ENCODE data around the gene OR6B1.
A peak's percentile ranks its signal among the peaks of the same experiment; 100 is the strongest.
"Not testable (repeated sequence)": the region's sequence is repeated elsewhere in the genome, so short reads cannot be mapped to it uniquely, and the experiment has no call there.

Gene OR6B1

DNA sequence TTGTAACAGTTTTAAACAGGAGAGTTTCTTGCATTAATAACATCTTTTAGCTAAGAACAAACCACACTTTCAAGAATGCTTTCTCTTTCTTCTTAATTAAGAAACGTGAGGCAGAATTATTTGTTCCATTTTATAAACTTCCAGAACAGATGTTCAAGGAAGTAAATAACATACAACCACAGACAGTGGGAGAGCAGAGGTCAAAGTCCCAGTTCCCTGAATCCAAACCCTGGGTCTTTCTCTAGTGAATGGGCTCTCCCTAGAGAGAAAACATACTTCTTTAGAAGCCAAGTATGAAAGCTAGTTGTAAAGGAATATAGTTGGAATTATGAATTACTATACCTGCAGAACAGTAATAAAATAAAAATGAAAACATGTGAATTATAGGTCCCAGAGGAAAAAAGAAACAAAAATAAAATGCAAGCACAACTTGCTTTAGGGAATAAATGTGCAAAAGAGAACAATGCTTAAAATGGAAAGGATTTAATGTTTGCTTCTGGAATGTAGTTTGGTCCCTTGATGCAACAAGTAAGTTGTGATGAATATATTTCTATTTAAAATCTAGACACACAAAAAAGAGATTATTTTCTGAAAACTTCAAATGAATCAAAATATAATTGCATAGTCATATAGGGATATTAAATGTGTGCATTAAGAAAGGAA is 6.0 kb downstream of the OR6B1 start:
- DNase-seq (ENCODE audit: low read depth in 2 of 2): no peak

DNA sequence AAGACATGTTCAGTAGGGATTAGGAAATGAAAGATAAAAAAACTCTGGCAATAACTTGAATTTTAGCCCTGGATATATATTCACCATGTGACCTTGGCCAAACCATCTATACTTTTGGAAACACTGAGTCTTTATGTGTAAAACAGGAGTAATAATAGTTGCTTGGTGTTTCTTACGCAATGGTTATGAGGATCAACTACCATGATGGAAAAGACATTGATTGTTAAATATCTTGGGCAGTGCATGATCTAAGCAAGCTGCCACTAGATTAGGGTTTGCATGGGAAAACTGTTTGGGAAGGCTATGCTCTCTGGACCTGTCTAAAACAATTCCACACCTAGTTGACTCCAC is 6.5 kb downstream of the OR6B1 start:
- no peak for DNase-seq (ENCODE audit: low read depth in 2 of 2)

DNA sequence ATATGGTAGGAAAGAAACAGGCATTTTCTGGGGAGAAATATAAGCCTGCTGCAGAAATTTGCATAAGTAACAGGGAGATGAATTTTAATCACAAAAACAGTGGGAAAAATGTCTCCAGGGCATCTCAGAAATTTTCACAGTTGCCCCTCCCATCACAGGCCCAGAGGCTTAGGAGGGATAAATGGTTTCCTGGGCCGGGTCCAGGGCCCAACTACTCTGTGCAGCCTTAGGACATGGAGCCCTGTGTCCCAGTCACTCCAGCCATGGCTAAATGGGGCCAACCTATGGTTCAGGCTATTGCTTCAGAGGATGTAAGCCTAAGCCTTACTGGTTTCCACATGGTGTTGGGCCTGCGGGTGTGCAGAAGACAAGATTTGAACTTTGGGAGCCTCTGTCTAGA is 9.2 kb downstream of the OR6B1 start:
- no peak for DNase-seq (ENCODE audit: low read depth in 2 of 2)

DNA sequence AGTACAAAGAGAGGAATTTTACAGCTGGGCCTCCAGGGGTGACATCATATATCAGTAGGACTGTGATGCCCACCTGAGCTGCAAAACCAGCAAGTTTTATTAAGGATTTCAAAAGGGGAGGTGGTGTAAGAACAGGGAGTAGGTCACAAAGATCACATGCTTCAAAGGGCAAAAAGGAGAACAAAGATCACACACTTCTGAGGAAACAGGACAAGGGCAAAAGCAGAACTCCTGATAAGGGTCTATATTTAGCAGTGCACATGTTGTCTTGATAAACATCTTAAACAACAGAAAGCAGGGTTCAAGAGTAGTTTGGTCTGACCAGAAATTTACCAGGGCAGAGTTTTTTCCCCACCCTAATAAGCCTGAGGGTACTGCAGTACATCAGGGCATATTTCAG is 9.9 kb downstream of the OR6B1 start:
- DNase-seq (ENCODE audit: low read depth in 2 of 2): not testable (repeated sequence)

DNA sequence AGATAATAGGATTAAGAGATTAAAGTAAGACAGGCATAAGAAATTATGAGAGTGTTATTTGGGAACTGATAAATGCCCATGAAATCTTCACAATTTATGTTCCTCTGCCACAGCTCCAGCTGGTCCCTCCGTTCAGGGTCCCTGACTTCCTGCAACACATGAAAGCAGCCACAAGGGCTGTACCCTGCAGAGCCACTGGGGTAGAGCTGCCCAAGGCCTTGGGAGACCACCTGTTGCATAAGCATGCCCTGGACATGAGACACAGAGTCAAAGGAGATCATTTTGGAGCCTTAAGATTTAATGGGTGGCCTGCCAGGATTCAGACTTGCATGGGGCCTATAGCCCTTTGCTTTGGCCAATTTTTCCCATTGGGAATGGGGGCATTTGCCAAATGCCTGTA is 10.7 kb downstream of the OR6B1 start:
- DNase-seq (ENCODE audit: low read depth in 2 of 2): not testable (repeated sequence)

DNA sequence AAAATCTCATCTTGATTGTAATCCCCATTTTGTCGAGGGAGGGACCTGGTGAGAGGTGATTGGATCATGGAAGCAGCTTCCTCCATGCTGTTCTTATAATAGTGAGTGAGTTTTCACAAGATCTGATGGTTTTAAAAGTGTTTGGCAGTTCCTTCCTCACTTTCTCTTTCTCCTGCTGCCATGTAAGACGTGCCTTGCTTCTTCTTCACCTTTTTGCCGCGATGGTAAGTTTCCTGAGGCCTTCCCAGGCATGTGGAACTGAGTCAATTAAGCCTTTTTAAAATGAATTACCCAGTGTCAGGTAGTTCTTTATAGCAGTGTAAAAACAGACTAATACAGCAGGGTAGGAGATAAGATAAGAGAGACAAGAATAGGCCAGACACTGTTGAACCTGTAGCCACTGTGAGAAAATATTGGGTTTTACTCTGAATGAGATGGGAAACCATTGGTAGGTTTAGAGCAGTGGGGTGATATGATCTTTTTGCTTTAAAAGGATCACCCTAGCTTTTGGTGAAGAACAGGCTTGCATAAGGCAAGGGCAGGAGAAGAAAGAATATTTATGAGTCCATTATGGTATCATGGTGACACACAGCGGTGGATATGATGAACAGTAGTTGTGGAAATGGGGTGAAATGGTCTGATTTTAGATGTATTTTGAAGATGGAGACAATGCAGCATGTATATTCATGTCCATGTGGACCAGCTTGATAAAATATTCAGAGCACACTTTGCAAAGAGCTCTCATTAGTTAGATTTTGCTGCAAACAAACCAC is 11.5 kb downstream of the OR6B1 start:
- DNase-seq (ENCODE audit: low read depth in 2 of 2): no peak

DNA sequence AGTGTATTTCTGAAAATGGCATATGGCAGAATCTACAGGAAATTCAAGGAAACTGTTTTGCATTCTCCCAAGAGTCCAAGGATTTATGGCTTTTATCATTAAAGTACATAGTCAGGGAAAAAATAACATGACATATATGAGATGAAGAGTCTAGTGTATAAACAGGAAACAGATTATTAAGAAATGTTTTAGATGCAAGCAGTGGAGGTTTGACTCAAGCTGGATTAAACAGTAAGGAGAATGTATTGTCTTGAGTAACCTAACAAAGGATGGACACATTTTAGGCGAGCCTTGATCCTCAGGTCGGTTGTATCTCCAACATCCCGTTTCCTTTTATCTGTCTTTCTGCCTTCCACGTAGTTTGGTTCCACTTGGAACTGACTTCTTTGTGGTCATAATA is 17.9 kb downstream of the OR6B1 start:
- no peak for DNase-seq (ENCODE audit: low read depth in 2 of 2)

DNA sequence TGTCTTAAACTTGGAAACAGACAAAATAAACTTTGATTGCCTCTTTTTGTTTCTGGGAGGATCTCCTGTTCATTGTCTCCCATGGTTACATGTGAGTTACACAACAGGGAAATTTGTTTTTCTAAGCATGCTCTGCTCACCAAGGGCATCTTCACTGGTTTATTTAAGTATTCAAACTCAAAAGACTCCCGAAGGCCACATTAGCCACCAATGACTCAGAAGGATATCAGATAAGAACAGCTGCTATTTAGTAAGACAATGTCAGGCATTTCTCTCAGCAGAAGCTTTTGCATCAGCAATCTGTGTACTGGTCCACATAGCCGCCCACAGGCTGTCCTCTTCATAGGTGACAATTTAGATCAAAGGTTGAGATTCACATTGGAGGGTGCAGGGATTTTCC is 19.3 kb downstream of the OR6B1 start:
- DNase-seq (ENCODE audit: low read depth in 2 of 2): peak; percentile 8 to 11

DNA sequence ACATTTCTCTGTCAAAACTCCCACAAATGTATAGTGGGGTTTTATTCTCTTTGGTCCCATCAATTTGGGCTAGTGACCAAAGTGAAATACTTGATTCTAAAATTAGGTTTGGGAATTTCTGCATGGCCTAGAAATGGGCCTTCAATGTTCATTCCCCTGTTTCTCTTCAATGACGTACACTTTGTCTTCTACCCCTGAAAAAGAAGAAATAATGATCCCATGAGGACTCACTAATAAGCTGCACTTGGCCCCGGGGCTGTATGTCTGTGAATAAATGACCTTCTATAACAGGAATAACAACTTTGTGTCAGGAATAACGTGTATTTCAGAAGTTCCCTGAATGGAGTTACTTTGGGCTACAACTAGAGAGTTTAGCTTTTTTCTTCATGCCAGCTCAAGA is 20.2 kb downstream of the OR6B1 start:
- no peak for DNase-seq (ENCODE audit: low read depth in 2 of 2)

DNA sequence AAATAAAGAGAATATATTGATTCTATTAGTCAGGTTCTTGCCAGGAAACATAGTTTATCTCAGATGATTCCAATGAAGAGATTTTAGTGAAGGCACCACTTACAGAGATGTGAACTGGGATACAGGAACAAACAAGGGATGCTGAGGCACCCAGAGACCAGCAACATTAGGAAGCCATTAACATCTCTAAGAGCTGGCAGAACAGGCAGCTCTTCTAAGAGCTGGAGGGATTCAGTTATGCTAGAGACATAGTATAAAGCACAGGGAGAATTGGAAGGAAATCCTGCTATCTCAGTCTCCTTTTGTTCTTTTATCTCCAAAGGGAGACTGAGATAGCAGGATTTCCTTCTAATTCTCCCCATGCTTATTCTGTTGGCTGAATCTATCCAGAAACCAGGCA is 22.0 kb downstream of the OR6B1 start:
- no peak for DNase-seq (ENCODE audit: low read depth in 2 of 2)

DNA sequence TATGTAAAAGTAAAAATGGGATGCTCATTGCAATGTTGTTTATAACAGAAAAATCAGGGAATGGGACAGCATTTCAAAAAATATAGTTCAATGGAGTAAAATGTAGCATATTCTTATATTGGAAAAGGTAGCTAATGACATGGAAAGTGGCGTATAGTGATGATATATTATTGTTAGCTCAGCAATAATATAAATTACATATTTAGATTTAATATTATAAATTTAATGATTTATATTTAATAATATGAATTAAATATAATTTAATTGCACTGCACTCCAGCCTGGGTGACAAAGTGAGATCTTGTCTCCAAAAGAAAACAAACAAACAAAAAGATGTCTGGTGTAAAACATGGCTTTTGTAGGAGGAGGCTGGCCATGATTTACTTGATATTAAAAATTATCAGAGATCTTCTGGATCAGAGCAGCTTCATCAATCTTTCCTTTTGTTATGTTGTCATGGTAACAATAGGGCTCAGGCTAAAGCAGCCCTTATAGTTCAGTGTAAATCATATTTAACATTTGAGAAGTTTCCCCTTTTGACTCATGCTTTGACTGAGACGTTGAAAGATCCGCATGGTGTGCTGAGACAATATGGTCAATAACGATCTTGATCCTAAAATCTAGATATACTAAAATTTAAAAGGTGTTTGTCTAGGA is 23.2 kb downstream of the OR6B1 start:
- DNase-seq (ENCODE audit: low read depth in 2 of 2): no peak

DNA sequence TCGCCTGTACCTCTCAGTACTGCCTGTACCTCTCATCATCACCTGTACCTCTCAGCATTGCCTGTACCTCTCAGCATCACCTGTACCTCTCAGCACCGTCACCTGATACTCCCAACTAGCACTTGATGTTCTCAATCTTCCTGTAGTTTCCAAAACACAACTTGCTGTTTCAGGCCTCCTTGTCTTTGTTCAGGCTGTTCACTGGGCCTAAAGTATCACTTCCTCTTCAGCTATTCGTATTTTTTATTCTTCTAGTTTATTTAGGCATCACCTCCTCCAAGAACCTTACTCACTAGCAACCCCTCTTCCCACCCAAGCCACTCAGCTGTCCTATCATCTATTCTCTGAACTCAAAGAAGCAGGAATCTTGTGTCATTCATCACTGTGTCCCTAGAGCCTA is 24.1 kb downstream of the OR6B1 start:
- DNase-seq (ENCODE audit: low read depth in 2 of 2): no peak

DNA sequence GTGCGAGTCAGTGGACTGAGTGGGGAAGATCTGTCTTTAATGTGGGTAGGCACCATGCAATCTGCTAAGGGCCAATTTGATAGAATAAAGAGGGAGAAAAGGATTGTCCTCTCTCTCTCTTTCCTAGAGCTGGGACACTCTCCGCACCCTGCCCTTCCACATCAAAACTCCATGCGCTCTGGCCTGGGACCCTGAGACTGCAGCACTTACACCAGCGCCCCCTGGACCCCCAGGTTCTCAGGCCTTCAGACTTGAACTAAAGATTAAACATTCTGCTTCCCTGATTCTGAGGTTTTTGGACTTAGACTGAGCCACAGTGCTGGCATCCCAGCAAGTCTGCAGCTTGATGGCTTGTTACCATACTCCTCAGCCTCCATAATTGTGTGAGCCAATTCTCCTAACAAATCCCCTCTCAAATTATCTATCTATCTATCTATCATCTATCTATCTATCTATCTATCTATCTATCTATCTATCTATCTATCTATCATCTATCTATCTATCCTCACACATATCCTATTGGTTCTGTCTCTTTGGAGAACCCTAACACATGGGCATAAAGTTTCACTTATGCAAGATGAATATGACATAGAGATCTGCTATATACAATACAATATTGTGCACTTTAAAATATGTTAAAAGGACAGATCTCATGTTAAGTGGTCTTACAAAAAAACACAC is 26.2 kb downstream of the OR6B1 start:
- no peak for DNase-seq (ENCODE audit: low read depth in 2 of 2)

DNA sequence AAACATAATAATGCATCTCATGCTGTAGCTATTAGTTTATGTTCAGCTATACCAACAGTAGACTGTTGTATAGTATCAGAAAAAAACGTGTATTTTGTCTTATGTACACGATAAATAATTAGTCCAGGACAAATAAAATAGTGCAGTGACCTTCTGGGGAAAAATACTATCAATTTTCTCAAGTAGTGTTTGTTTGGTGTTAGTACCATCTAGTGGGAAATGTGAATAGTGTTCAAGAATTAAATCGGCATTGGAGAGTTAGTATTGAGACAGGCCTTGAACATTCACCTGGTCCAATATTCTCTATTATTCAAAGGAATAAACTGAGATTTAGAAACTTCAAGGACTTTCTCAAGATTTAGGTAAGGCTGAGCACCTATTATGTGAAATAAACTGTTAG is 26.9 kb downstream of the OR6B1 start:
- DNase-seq (ENCODE audit: low read depth in 2 of 2): peak in 1 of 2 experiments; percentile 4

DNA sequence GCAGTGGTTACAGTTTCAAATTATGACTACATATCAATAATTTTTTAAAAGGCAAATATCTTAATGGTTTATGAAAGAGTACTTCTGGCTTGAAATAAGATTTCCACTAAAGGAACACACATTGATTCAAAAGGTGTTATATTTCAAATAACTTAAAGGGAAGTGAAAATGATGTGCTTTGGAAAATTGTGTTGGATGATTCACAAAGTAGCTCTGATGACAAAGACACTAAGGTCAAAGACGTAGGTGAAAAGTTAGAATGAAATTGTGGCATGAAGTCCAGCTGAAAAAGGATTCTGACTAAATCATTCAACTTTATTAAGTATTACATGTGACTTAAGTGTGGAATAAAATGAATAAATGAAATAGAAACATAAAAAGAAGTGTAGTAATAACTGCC is 27.9 kb downstream of the OR6B1 start:
- DNase-seq (ENCODE audit: low read depth in 2 of 2): no peak

DNA sequence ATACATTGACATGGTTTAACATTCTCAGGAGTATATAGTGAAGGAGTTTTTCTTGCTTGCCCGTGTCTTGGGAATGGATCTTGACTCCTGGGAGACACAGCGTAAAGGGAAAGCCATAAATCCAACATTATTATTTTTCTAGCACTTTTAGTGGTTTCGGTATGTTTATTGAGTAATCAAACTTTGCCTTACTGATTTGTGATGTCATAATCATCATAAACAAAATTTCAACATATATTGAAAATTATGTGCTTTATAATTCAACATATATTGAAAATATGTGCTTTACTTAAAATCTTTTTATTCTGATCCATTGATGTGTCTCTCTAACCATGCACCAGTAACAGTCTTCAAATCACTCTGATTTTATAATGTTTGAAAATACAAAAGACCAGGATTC is 28.4 kb downstream of the OR6B1 start:
- no peak for DNase-seq (ENCODE audit: low read depth in 2 of 2)

DNA sequence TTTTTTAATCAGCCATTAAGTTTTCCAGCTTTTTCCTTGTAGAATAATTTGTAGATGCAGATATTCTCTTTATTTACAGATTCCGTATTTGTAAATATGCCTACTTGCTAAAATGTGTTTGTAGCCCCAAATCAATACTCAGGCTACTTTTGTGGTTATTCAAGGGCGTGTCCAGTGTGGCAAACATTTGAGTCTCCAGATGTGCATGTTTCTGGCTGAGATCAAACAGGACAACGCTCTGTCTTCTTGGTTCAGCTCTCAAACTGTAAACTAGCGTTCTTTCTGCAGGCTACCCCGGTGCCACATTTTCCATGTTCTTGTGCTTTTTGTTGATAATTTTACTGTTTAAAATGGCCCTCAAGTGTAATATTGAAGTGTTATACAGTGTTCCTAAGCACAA is 32.4 kb downstream of the OR6B1 start:
- DNase-seq (ENCODE audit: low read depth in 2 of 2): no peak

DNA sequence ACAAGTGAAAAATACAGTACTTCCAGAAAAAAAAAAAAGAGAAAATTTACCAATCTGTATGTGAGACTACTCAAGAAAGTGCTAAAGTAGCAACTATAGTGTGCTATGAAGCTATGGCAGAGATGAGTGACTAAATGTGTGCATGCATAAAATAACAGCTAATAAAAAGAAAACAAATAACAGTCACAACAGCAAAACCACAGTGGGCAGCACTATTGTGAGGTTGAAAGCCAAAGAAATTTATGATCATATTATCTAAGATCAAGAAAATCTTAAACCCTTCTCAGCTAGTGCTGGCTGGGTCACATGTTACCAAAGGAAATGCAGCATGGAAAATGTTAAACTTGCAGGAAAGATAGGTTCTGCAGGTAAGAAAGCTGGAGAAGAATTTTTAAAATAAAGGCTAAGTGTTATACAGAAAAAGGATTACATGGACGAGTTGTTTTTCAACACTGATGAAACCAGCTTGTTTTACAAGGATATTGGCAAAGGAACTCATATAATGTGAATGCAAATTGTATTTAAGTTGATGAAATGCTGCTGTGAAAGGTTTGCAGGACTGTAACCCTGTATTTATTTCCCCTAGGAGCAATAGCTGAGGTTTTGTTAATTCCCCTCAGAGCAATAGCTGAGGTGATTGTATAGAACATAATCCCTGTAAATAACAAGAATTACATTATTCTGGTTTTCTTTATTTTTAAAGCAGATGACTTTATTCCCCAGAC is 33.0 kb downstream of the OR6B1 start:
- no peak for DNase-seq (ENCODE audit: low read depth in 2 of 2)

DNA sequence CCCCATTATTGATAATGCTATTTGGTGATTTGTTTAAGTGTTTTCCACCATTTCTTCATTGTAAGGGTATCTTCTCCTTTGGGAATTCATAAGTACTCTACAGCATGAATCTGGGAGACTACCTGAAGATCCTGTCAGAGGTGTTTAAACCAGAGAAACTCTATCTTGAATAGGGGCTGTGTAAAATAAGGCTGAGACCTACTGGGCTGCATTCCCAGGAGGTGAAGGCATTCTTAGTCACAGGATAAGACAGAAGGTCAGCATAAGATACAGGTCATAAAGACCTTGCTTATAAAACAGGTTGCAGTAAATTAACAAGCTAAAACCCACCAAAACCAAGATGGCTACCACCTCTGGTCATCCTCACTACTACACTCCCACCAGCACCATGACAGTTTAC is 35.3 kb downstream of the OR6B1 start:
- no peak for DNase-seq (ENCODE audit: low read depth in 2 of 2)

DNA sequence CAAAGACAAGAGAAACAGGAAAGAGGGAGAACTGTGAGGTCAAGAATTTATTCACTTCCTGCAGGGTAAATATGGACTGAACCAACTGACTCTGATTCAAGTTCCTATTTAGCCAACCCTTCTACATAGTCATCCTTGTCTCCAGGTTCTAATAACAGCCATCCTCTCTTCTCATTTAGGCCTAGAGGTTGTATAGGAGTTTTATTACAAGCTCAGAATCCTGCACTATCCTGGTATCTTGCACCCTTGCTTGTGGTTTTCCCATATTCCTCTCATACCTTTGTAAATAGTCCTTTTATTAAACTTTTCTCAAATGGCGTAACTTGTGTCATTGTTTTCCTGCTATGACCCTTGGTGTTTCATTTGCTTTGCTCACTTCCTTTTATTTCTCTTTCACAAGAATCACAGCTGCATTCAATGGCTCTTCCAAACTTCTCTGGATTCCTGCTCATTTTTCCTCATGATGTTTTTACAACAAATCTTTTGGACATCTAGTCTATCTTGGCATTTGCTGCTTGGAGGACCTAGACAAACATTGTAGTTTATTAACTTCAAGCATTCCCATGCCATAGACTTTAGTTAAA is 36.3 kb downstream of the OR6B1 start:
- no peak for DNase-seq (ENCODE audit: low read depth in 2 of 2)

DNA sequence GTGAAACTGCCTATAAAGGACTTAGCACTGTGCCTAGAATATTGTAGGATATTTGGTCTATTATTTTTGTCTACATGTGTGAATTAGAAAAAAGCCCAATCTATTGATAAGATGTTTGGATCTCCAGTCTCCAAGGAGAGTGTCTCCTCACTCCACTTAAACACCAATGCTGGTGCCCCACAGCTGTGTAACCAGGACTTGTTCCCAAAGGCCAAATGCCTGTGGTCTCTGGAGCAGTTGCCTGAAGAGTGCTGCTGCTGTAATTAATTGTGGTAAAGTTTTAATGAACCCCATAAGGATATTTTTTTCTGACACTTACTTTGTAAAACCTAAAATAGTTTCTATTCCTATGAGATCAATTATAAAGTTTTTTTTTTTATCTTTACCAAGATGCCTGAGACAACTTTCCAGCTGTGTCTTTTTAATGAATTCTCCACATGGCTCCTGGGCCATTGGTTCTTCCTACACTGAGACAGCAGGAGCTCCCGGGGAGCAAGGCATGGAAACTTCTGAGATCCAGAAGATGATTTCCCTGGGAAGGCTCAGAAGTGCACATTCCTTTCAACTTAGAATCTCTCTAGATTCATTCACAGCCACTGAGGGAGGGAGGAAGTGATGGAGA is 37.4 kb downstream of the OR6B1 start:
- DNase-seq (ENCODE audit: low read depth in 2 of 2): no peak

Data from fibroblast of skin of left quadriceps (primary cell).